C4-2B (cell line): Measurements from ENCODE around the gene SIL1.

Source experiments
- CTCF ChIP-seq: fragments of 450-650 bp; conservative IDR thresholded peaks from 2 replicates; pipeline ENCODE4 v1.5.1; 2017; ENCODE audit warnings: mild to moderate bottlenecking
- ZFX ChIP-seq: fragments of 450-650 bp; IDR thresholded peaks from 2 replicates; pipeline ENCODE4 v1.6.1; 2017

GRCh38 chr5:138950421-138951031 lies 247.6 kb downstream of the SIL1 start:
- no peak for TF ChIP-seq CTCF
- TF ChIP-seq ZFX, result 0 out of 2 replicates have a peak, but pooled peaks have one; percentile 16
